ENCODE results near the gene PIK3IP1. TPM values are rescaled to one million over a fixed set of nuclear protein-coding genes. Genes with fewer than 3 reads are reported as not detected.

PIK3IP1 gene
- total and polyA plus RNA-seq, 9 of the 15 experiments (the other 6 are each of a cell fraction or from before 2014, with no cell fraction given) = 0.11 to 1.3 (median 0.77) TPM

DNA sequence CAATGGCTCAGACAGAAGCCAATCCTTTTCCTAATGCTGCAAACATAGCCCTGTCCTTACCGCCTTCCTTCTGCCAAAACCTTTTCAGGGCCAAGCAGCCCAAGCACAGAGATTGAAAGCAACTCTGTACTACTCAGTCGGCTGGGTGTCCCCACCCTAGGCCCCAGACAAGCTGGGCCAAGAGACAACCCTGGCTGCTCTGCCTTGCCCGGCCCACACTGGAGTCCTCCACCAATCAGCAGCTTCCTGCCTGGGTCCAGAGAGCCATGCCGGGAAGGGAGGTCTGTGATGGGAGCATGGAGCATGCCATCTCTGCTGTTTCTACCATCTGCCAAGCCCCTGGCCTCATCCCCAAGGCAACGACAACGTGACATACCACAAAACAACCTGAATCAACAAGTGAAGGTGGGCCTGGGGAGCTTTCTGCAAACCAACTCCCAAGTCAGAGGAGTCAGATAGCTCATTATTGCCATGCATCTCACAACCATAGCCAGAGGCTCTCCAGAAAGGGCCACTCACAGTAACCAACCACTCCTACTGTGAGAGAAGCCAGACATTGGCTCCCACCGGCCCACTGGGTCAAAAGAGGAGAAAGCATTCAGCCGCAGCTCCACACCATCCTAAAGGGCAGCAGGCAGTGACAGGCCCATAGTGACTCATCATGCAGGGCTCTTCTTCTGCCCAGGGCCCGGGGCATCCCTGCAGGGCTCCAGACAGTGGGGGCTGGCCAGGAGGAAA is 35.7 kb upstream of the PIK3IP1 start:
- no peaks in the 10 kb centered on the region for H3K79me2 ChIP-seq (ENCODE audit: control insufficient read depth, insufficient read depth, low read length)
- H3K9me3 ChIP-seq (replicated peaks; ENCODE audit: control insufficient read depth, insufficient read depth, low read depth, low read length) = no peaks in the 10 kb centered on the region
- no TSS peak for BruUV-seq (replicated peaks)
- H3K27ac ChIP-seq (ENCODE audit: extremely low read depth, low read depth, low read length) = no peak overlapping the region
- H3K27me3 ChIP-seq (ENCODE audit: control insufficient read depth in 2 of 2, insufficient read depth in 2 of 2, low read length in 2 of 2) = no peaks in the 10 kb centered on the region
- in situ Hi-C loops (cut with MboI) = no loop called here
- DNase-seq (ENCODE audit: extremely low read depth in 1 of 4, low spot score in 3 of 4) (no peak), FAIRE-seq (no peak), ATAC-seq (no peak)
- H3K4me1 ChIP-seq (replicated peaks in 1 of 2; ENCODE audit: control insufficient read depth in 2 of 2, insufficient read depth in 2 of 2, low read length in 2 of 2) = no peaks in the 10 kb centered on the region; a peak in 1 of 5 replicates
- H3K4me3 ChIP-seq = no peak overlapping the region
- 59% methylated on average over 5 of the region's 9 CpGs for WGBS (ENCODE audit: insufficient coverage, low coverage, missing lambda C conversion rate)
- no peak overlapping the region for H3K9ac ChIP-seq (ENCODE audit: insufficient read depth in 1 of 2, low read depth in 2 of 2, low read length in 2 of 2)
- H3K36me3 ChIP-seq (ENCODE audit: control insufficient read depth, insufficient read depth, low read length) = peaks cover 14% of the 10 kb centered on the region; the same call in 2 of the 3 replicates
- POLR2A ChIA-PET = no interaction called here
- no peak overlapping the region for H2AFZ ChIP-seq (ENCODE audit: low read depth, low read length)
- CTCF ChIA-PET (ENCODE audit: low intra/inter-chr PET ratio) = no interaction called here
- no peak overlapping the region for H3K4me2 ChIP-seq (ENCODE audit: insufficient read depth, low read length)
- intact Hi-C loops (cut with micrococcal nuclease) = no loop called here
- no peaks in the 10 kb centered on the region for H3K9me1 ChIP-seq (ENCODE audit: control insufficient read depth, insufficient read depth, low read length)
- H4K20me1 ChIP-seq (replicated peaks; ENCODE audit: control insufficient read depth, insufficient read depth, low read length) = no peaks in the 10 kb centered on the region
- TF ChIP-seq TBL1XR1 (IDR thresholded peaks at IDR 0.05; ENCODE audit: low read length in 2 of 2) (no peak), FOXK1 (CRISPR knock-in tag; IDR thresholded peaks at IDR 0.05; ENCODE audit: borderline replicate concordance) (no peak), ZNF3 (CRISPR knock-in tag; IDR thresholded peaks at IDR 0.05) (no peak), MYC (IDR thresholded peaks at IDR 0.05; ENCODE audit: low read depth, low read length) (no peak), MYC (CRISPR knock-in tag; IDR thresholded peaks at IDR 0.05; ENCODE audit: borderline replicate concordance, low read depth) (no peak), ZNF146 (CRISPR knock-in tag; IDR thresholded peaks at IDR 0.05; ENCODE audit: unreplicated experiment) (no peak), SOX6 (IDR thresholded peaks at IDR 0.05) (no peak), BHLHE40 (IDR thresholded peaks at IDR 0.05; ENCODE audit: low read length) (no peak), ZNF780A (CRISPR knock-in tag; IDR thresholded peaks at IDR 0.05) (no peak), TCF7 (IDR thresholded peaks at IDR 0.05; ENCODE audit: borderline replicate concordance) (no peak), MEF2D (tag; conservative IDR thresholded peaks at IDR 0.05; ENCODE audit: low read depth) (no peak), L3MBTL2 (IDR thresholded peaks at IDR 0.05) (no peak), ZNF282 (CRISPR knock-in tag; IDR thresholded peaks at IDR 0.05) (no peak), POLR2B (IDR thresholded peaks at IDR 0.05; ENCODE audit: low read depth, partially characterized antibody) (no peak), THRAP3 (IDR thresholded peaks at IDR 0.05; ENCODE audit: borderline replicate concordance) (no peak), XRCC4 (IDR thresholded peaks at IDR 0.05; ENCODE audit: extremely low read depth, insufficient read depth, insufficient read length) (no peak), MCM2 (IDR thresholded peaks at IDR 0.05; ENCODE audit: low read depth) (no peak), MTF1 (CRISPR knock-in tag; IDR thresholded peaks at IDR 0.05; ENCODE audit: borderline replicate concordance) (no peak)
- TF ChIP-seq, protein P1, sequence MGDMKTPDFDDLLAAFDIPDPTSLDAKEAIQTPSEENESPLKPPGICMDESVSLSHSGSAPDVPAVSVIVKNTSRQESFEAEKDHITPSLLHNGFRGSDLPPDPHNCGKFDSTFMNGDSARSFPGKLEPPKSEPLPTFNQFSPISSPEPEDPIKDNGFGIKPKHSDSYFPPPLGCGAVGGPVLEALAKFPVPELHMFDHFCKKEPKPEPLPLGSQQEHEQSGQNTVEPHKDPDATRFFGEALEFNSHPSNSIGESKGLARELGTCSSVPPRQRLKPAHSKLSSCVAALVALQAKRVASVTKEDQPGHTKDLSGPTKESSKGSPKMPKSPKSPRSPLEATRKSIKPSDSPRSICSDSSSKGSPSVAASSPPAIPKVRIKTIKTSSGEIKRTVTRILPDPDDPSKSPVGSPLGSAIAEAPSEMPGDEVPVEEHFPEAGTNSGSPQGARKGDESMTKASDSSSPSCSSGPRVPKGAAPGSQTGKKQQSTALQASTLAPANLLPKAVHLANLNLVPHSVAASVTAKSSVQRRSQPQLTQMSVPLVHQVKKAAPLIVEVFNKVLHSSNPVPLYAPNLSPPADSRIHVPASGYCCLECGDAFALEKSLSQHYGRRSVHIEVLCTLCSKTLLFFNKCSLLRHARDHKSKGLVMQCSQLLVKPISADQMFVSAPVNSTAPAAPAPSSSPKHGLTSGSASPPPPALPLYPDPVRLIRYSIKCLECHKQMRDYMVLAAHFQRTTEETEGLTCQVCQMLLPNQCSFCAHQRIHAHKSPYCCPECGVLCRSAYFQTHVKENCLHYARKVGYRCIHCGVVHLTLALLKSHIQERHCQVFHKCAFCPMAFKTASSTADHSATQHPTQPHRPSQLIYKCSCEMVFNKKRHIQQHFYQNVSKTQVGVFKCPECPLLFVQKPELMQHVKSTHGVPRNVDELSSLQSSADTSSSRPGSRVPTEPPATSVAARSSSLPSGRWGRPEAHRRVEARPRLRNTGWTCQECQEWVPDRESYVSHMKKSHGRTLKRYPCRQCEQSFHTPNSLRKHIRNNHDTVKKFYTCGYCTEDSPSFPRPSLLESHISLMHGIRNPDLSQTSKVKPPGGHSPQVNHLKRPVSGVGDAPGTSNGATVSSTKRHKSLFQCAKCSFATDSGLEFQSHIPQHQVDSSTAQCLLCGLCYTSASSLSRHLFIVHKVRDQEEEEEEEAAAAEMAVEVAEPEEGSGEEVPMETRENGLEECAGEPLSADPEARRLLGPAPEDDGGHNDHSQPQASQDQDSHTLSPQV (IDR thresholded peaks at IDR 0.05) = no peak
- TF ChIP-seq, protein P2, sequence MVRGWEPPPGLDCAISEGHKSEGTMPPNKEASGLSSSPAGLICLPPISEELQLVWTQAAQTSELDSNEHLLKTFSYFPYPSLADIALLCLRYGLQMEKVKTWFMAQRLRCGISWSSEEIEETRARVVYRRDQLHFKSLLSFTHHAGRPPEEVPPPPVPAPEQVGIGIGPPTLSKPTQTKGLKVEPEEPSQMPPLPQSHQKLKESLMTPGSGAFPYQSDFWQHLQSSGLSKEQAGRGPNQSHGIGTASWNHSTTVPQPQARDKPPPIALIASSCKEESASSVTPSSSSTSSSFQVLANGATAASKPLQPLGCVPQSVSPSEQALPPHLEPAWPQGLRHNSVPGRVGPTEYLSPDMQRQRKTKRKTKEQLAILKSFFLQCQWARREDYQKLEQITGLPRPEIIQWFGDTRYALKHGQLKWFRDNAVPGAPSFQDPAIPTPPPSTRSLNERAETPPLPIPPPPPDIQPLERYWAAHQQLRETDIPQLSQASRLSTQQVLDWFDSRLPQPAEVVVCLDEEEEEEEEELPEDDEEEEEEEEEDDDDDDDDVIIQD (CRISPR knock-in tag; IDR thresholded peaks at IDR 0.05) = no peak
